ENCODE data around the gene IDUA.
A peak's percentile ranks its signal among the peaks of the same experiment; 100 is the strongest.
"Not testable (repeated sequence)": the region's sequence is repeated elsewhere in the genome, so short reads cannot be mapped to it uniquely, and the experiment has no call there.

The IDUA gene

GRCh38 chr4:986879-987623, at the start of gene IDUA:
IDUA (plus strand) TSS chr4:987044; CDS start chr4:987085, 41 bp downstream.
- peak; percentile 82 to 88 for DNase-seq

GRCh38 chr4:939508-939907, 47.3 kb upstream of the IDUA start:
- DNase-seq, result not testable (repeated sequence)

DNA sequence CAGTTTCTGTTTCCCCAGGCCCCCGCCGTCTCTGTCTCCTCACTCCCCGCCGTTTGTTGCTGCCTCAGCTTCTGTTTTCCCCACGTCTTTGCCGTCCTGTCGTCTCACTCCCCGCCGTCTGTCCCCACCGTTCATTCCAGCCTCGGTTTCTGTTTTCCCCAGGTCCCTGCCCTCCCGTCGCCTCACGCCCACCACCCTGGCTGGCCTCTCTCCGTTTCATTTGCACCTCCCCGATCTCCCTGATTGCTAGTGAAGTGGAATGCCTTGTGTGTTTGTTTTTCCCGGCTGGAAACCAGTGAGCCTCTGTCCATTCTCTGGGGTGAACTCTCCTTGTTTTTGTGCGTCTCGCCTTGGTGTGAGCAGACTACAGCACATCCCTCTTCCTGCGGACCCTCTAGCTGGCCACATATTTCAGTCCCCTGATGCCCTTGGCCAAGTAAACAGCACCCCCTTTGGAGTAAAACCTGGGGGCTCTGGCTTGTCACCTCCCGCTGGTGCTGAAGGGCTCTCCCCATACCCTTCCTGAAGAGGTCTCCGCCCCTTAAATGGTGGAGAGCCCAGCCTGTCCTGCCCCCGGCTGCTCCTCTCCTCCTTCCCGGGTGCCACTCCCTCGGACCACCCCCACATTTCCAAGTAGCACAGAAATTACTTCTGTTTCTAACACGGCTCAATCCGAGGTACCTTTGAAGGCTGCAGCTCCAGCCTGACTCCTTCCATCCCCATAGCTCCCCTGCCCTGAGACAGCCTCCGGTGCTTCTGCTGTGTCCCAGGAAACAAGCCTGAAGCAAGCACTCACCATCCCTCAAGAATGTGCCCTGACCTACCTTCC, 41.4 kb upstream of the IDUA start:
- DNase-seq, result no peak

DNA sequence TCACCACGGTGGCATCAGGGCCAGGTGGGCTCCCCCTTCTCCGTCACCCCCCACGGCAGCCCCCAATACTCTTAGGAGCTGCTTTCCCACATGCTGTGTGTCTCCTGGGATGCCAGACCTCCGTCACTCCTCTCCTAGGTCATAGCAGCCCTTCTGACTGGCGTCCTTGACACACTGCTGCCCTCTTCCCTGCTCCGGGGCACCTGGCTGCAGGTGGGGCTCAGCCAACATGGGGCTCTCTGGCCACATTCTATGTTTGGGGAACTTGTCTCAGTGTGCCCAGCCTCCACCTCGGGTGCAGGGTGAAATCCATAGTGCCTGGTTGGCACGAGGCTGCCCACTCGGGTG, 40.8 kb upstream of the IDUA start:
- DNase-seq, result no peak

DNA sequence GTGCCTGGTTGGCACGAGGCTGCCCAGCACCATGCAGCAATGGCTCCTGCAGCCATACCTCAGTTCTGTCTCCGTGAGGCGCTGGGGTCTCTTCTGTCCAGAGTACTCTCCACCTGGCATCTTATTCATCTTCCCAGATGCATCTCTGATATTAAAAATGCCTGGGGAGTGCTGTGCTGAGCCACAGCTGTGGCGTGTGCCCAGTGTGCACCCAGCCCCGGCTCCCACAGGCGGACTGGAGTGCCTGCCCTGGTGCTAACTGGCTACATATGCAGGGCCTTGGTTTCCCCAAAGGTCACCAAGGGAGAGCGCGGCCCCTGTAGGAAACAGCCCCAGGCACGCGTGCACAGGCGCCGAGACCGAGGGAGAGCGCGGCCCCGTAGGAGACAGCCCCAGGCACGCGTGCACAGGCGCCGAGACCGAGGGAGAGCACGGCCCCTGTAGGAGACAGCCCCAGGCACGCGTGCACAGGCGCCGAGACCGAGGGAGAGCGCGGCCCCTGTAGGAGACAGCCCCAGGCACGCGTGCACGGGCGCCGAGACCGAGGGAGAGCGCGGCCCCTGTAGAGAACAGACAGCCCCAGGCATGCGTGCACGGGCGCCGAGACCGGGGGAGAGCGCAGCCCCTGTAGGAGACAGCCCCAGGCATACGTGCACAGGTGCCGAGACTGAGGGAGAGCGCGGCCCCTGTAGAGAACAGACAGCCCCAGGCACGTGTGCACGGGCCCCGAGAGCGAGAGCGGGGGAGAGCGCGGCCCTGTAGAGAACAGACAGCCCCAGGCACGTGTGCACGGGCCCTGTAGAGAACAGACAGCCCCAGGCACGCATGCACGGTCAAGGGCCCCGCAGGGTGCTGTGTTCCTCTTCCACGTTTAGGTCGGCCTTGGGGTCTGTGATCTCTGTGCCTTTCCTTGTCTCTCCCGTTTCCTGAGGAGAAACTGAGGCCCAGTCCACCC, 40.0 kb upstream of the IDUA start:
- no peak for DNase-seq

DNA sequence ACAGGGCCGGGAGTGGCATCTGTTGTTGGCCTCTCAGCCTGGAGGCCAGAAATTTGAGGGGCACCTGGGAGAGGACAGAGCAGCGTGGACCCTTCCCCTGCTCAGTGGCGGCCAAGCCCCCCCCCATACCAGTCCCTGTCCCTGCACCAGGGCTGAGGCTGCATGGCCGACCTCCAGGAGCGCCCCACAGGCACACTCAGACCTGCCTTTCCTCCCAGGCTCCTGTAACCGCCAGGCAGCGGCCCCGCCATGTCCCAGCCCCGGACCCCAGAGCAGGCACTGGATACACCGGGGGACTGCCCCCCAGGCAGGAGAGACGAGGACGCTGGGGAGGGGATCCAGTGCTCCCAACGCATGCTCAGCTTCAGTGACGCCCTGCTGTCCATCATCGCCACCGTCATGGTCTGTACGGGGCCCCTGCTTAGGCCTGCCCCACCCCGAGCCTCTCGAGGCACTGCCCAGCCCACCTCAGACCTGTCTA, 39.3 kb upstream of the IDUA start:
- DNase-seq, result no peak

DNA sequence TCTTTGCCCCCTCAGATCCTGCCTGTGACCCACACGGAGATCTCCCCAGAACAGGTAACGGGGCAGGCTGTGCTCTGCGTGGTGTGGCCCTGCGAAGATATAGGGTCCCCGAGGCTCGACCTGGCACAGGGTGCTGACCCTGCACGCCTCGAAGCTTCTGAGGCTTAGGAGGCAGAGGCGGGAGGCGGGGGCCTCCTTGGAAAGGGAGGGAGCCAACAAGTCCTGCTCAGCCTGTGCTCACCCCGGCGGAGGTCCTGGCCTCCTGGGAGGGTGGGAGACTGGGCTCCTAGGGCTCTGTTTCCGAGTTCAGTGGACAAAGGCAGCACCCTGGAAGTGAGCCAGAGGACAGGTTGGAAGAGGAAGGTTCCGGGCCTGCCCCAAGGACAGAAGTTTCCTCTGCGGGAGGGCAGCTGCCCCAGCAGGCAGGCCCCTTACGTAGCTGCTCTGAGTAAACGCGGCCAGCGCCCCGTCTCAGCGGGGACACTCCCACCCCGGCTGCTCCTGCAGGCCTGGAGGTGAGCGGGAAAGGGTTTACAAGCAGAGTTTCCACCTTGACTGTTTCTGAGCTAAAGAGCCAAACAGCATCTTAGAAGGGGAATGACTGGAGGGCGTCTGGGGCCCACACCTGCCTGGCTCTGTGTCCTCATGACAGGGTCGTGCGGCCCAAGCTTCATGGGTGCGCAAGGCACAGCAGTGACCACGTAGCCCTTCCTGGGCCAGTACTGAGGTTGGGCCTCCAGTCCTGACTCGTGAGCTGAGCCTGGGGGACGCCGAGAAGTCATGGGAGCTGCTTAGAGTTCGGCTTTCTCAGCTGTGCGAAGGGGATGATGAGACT, 38.5 kb upstream of the IDUA start:
- DNase-seq, result no peak

DNA sequence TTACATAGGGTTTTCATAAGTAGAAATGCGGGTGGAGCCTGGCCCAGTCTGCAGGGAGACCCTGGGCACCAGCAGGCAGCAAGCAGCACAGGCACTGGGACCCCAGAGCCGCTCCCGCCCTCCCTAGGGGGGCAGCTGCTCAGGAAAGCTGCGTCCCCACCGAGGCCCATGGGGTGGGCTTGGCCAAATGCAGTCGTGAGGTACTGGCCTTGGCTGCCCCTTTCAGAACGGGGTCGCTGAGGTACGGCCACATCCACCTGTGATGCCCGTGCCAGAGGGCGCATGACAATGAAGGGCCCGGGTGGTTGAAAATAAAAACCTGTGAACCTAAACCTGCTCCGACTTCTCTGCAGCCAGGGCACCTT, 37.9 kb upstream of the IDUA start:
- no peak for DNase-seq

- DNase-seq, result no peak
Observed at GRCh38 chr4:949656-950055, 37.2 kb upstream of the IDUA start.

DNA sequence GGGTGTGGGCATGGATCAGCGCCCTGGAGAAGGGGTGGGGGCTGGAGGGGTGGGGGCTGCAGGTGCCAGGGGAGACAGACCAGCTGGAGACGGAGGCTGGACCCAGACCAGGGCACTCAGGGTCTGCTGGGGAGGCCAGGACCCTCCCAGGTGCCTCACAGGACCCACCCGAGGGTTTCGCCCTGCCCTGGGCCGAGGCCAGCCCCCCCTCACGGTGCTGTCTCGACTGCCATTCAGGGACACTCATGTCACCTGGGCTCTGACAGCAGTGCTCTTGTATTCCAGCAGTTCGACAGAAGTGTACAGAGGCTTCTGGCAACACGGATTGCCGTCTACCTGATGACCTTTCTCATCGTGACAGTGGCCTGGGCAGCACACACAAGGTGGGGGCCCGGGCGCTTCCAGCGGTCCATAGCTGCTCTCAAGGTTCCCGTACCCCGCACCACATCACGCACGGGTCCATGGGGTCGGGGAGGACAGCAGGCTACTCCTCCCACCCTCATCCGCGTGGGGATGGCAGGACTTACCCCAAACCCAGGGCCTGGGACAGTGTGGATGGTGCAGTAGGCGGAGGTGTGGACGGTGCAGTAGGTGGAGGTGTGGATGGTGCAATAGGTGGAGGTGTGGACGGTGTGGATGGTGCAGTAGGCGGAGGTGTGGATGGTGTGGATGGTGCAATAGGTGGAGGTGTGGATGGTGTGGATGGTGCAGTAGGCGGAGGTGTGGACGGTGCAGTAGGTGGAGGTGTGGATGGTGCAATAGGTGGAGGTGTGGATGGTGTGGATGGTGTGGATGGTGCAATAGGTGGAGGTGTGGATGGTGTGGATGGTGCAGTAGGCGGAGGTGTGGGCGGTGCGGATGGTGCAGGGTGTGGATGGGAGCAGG, 36.5 kb upstream of the IDUA start:
- no peak for DNase-seq

GRCh38 chr4:951186-951585, 35.7 kb upstream of the IDUA start:
- no peak for DNase-seq

DNA sequence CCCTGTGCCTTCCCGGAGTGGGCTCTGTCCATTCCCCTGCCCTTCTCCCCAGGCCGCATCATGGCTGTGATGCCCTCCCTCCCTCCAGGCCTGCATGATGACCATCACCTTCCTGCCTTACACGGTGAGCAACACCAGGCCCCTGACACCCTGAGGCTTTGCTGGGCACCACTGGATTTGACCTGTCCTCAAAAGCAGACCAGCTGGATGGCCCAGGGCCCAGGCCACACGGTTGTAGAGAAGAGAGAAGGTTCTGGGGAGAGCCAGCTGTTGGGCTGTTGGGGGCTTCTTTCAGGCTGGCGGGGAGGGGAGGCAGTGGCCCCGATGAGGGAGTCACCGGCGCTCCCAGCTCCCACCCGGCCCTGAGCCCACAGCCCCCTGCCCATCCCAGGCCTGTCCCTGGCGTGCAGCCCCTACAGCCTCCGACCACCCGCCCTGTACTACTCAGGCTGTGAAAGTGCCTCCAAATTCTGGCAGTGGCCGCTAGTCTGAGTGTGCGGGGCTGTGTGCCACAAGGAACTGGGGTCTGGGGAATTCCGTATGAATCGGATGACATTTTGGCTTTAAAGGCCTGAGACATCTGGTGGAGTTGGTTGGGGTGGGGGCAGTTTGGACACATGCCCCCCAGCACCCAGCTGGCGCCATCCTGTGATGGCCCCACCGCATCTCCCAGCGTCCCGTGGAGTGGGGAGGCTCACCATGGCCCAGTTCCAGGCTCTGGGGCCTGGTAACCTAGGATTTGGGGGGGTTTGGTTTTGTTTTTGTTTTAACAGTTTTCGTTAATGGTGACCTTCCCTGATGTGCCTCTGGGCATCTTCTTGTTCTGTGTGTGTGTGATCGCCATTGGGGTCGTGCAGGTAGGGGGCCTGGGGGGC, 35.0 kb upstream of the IDUA start:
- DNase-seq, result no peak

- no peak for DNase-seq
Observed at GRCh38 chr4:952881-953573, 33.8 kb upstream of the IDUA start.

DNA sequence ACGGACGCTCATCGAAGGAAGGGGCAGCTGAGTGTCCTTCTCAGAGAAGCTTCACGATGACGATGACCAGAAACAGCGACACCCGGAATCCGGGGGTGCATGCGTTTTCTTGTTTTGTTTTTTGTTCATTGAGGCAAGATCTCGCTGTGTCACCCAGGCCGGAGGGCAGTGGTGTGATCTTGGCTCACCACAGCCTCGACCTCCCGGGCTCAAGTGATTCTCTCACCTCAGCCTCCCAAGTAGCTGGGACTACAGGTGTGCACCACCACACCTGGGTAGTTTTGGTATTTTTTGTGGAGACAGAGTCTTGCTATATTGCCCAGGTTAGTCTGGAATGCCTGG, 33.3 kb upstream of the IDUA start:
- DNase-seq, result no peak

DNA sequence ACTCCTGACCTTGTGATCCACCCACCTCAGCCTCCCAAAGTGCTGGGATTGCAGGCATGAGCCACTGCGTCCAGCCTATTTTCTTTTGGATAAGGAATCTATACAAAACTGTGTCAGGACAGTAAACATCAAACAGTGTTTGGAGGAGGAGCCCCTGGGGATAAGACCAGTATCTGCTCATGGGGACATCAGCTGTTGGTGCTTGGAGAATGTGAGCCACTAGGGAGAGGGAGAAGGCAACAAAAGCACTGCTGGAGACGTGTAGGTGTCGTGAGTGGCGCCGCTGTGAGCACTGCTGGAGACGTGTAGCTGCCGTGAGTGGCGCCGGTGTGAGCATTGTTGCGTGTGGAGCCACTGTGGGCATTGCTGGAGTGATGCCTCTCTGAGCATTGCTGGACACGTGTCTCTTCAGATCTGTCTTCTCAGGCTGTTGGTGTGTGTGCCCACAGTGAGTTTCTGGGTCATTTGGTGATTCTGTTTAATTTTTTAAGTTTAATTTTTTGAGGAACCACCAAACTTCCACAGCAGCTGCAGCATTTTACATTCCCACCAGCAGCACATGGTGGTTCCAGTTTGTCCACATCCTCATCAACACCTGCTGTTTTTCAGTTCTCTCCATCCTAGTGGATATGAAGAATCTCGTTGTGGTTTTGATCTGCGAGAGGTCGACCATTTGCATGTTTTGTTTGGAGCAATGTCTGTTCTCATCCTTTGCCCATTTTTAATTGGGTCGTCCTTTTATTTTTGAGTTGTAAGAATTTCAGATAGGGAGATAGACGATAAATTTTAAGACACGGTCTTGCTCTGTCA, 32.4 kb upstream of the IDUA start:
- DNase-seq, result no peak

DNA sequence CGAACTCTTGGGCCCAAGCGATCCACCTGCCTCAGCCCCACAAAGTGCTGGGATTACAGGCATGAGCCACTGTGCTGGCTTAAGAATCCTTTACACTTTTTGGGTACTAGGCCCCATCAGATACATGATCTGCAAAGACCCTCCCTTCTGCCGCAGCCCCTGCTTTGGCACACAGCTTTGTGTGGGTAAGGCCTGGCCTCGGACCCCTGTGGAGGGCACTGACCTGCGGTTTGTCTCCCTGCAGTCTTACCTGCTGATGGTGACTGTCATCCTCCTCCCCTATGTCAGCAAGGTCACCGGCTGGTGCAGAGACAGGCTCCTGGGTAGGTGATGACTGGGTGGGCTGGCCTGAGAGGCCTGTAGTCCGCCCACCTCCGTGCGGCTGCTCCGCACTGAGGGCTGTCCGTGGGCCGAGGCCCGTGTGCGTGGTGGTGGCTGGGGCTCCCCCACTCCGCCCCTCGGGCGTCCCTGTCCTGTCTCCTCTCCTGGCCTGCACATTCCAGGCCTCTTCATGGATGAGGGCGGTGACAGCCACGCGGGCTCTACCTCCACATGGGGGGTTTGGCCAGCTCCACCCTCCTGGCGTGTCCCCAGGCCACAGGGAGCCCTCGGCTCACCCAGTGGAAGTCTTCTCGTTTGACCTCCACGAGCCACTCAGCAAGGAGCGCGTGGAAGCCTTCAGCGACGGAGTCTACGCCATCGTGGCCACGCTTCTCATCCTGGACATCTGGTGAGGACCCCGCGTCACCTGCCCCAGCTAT, 31.5 kb upstream of the IDUA start:
- DNase-seq, result no peak

- no peak for DNase-seq
Observed at GRCh38 chr4:955931-956381, 30.9 kb upstream of the IDUA start.
